Esophagus squamous epithelium (tissue), 4 donors: Measurements from ENCODE around the gene S100A7.

Experiments
- CTCF ChIP-seq, 6 experiments: fragments of 450-650 bp in 4 of 6; fragments of 200-600 bp in 2 of 6; sonication (generic) in 2 of 6; IDR thresholded peaks; one replicate each; pipeline ENCODE4 v1.5.1; 2016 to 2019; ENCODE audit warnings: antibody characterized with exemption in 6 of 6, mild to moderate bottlenecking in 4 of 6, moderate library complexity in 4 of 6
- POLR2A ChIP-seq, 4 donors: fragments of 450-650 bp; IDR thresholded peaks; one replicate each; pipeline ENCODE4 v1.6.1; 2017; ENCODE audit warnings: antibody characterized with exemption in 4 of 4, mild to moderate bottlenecking in 4 of 4, moderate library complexity in 3 of 4

GRCh38 chr1:153437236-153437635 lies 23.2 kb downstream of the S100A7 start:
- TF ChIP-seq POLR2A (IDR thresholded peaks at IDR 0.05) (no peak), CTCF (IDR thresholded peaks at IDR 0.05) (no peak)
